Glomerular visceral epithelial cell (primary cell): ENCODE results near the gene NSMCE1.
"Not testable (repeated sequence)": the region's sequence is repeated elsewhere in the genome, so short reads cannot be mapped to it uniquely, and the experiment has no call there.

Experiments used
- DNase-seq: peaks from one replicate; pipeline ENCODE4 v3.0.0-alpha.2; 2016; ENCODE audit errors: extremely low spot score

Gene NSMCE1

GRCh38 chr16:27302126-27302525, 33.6 kb upstream of the NSMCE1 start:
- DNase-seq, result no peak

- DNase-seq, result no peak
Measured at GRCh38 chr16:27301236-27301861, 32.8 kb upstream of the NSMCE1 start.

DNA sequence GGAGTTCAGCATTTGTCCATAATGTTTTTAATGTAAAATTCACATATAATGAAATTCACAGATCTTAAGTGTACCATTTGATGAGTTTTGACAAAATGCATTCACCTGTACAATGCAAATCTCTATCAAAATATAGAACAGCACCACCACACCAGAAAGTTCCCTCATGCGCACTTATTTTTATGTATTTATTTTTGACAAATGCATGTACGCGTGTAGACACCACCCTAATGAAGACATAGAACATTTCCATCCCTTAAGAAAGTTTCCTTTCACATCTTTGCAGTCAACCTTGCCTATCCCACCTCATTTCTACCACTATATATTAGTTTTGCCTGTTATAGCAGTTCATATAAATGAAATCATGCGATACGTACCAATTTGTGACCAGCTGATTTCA, 29.6 kb upstream of the NSMCE1 start:
- DNase-seq, result no peak

- no peak for DNase-seq
Measured at GRCh38 chr16:27293343-27293742, 24.8 kb upstream of the NSMCE1 start.

DNA sequence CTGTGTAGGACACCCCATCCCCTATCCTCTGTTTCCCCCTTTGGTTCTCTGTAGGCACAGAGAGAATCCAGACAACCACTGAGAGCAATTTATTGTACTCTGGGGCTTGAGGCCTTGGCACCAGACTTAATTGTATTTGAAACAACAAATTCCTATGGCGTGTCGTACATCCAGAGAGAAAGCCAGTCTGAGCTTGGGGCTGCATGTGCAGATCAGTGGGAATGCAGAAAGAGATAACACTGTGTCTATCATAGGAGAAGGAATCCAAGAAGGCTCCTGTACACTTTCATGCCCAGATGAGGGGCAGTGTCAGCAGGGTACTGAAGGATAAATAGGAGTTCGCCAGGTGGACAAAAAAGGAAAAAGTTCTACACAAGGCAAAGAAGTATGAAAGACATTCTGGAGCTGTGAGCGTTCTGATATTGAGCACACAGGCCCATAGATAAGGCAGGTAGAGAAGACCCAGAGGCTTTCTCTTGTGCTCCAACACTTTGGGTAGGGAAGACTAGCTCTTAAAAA, 23.2 kb upstream of the NSMCE1 start:
- DNase-seq, result no peak

- no peak for DNase-seq
Measured at GRCh38 chr16:27291106-27291505, 22.5 kb upstream of the NSMCE1 start.

- peak; percentile 23 for DNase-seq
Measured at GRCh38 chr16:27290562-27290961, 22.0 kb upstream of the NSMCE1 start.

DNA sequence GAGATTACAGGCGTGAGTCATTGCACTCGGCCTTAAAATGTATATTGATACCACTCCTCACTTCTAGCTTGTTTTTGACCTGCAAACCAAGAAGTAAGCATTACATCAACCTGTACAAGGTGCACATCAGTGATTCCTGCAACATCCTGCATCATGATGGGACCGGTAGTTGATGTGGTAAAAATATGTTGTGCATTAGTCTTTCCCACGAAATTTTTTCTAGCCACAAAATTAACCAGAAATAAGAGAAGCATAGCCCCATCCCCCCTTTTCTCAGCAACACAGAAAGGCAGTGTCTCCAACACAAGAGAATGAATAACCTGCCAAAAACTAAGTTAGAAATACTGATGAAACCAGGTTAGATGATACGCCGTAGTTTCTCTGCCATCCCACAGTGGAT, 21.1 kb upstream of the NSMCE1 start:
- peak; percentile 29 for DNase-seq

GRCh38 chr16:27288313-27288712, 19.7 kb upstream of the NSMCE1 start:
- DNase-seq, result not testable (repeated sequence)

- DNase-seq, result no peak
Measured at GRCh38 chr16:27287887-27288286, 19.3 kb upstream of the NSMCE1 start.

- DNase-seq, result no peak
Measured at GRCh38 chr16:27287051-27287811, 18.7 kb upstream of the NSMCE1 start.

GRCh38 chr16:27286451-27286850, 17.9 kb upstream of the NSMCE1 start:
- DNase-seq, result peak; percentile 87

- DNase-seq, result no peak
Measured at GRCh38 chr16:27285676-27286196, 17.2 kb upstream of the NSMCE1 start.

DNA sequence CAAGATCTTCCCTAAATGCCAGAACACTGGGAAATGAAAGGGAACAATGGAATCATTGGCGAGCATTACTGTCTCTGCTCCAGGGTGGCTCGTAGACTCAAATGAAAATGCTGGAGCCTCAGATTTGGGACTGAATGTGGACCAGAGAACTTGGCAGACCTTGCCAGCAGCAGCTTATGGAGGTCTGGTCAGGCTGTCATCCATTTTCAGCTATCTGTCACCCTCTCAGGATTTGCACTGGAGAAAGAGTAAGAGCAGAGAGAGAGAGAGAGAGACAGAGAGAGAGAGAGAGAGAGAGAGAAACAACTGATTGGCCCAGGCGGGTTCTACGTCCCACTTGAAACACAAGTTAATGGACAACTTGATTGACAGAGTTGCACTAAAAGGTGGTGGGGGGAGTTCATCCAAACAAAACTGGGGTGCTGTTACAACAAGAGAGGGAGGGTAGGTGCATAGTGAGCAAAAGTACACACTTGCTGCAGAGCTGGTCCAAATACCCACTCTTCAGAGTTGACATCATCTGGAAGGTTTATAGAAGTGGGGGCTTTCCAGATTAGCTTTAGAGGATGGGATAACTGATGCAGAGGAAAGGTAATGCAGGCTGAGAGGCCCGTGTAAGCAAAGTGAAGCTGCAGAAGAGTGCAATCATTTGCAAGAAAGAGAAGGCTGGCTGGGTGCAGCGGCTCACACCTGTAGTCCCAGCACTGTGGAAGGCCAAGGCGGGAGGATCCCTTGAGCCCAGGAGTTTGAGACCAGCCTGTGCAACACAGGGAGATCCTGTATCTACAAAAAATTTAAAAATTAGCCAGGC, 16.5 kb upstream of the NSMCE1 start:
- no peak for DNase-seq

DNA sequence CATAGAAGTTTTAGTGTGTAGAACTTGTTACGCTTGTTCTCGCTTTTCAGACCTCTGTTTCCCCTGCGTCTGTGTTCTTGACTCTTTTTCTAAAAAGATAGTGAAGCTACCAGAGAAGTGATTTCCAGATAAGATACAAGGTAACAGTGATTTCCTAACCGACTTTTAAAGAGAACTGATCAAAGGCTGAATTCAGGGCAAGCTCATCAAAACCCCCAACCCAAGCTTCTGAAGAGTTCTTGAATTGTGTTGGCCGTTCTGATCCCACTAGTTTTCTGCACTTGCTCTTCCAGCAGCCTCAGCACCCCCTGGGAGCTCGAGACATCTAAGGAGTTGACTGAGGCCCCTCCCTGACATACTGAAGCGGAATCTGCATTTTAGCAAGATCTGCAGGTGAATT, 12.7 kb upstream of the NSMCE1 start:
- DNase-seq, result no peak

GRCh38 chr16:27275394-27275793, 6.8 kb upstream of the NSMCE1 start:
- no peak for DNase-seq

DNA sequence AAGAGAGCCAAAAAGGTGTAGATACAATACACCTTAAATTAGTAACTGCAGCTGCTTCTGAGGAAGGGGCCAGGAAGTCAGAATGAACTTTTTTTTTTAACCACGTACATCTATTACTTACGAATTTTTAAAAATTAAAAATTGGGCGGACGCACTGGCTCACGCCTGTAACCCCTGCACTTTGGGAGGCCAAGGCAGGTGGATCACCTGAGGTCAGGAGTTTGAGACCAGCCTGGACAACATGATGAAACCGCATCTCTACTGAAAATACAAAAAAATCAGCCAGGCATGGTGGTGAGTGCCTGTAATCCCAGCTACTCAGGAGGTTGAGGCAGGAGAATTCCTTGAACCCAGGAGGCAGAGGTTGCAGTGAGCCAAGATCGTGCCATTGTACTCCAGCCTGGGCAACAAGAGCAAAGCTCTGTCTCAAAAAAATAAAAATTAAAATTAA, 5.9 kb upstream of the NSMCE1 start:
- not testable (repeated sequence) for DNase-seq

- peak; percentile 29 for DNase-seq
Measured at GRCh38 chr16:27273670-27274423, 5.3 kb upstream of the NSMCE1 start.

GRCh38 chr16:27273330-27273669, 4.7 kb upstream of the NSMCE1 start:
- no peak for DNase-seq

DNA sequence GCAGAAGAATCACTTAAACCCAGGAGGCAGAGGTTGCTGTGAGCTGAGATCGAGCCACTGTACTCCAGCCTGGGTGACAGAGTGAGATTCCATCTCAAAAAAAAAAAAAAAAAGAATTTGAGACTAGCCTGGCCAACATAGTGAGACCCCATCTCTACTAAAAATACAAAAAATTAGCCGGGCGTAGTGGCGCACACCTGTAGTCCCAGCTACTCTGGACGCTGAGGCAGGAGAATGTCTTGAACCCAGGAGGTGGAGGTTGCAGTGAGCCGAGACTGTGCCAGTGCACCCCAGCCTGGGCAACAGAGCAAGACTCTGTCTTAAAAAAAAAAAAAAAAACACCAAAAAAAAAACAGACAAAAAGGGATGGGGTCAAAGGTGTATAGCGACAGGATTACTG, 4.1 kb upstream of the NSMCE1 start:
- not testable (repeated sequence) for DNase-seq

DNA sequence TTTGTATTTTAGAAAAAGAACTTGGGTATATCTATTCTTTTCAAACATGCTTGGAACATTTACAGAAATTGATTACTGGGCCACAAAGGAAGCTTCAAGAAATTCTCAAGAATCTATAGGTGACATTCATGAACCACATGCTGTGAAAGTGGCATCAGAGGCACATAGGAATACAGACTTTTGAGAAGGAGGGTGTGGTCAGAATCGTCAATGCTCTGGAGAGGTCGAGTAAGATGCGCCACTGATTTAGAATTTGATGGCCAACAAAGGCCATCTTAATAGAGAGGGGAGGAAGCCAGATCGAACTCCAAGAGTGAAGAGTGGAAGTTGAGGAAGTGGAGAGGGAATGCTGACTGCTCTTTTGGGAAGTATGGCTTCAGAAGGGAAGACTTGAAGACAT, 3.5 kb upstream of the NSMCE1 start:
- no peak for DNase-seq

DNA sequence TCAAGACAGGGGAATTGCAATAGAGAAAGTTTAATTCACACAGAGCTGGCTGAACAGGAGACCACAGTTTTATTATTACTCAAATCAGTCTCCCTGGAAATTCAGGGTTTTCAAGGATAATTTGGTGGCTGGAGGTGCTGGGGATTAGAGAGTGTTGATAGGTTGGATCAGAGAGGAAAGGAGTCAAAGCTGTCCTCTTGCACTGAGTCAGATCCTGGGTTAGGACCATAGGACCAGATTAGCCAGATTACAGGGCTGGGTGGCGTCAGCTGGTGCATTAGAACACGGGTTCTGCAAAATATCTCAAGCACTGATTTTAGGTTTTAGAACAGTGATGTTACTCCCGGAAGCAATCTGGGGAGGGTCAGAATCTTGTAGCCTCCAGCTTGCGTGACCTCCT, 1.8 kb upstream of the NSMCE1 start:
- DNase-seq, result no peak
